Sciatic nerve (tissue), 2 donors: Measurements from ENCODE around the gene PYURF. TPM values are rescaled to one million over a fixed set of nuclear protein-coding genes. Genes with fewer than 3 reads are reported as not detected.
"Not testable (repeated sequence)": the region's sequence is repeated elsewhere in the genome, so short reads cannot be mapped to it uniquely, and the experiment has no call there.

Experiments
- ATAC-seq: fragments of 200-7000 bp; cut with Tn5 transposase; one replicate; pipeline ENCODE4 v1.9.1; 2020; ENCODE audit warnings: mild to moderate bottlenecking, moderate library complexity
- DNase-seq: peaks from one replicate; pipeline ENCODE4 v3.0.0-alpha.2; 2020; ENCODE audit warnings: low spot score
- intact Hi-C: fragments of 100-400 bp; cut with DNase I; formaldehyde crosslinking; loops from one replicate; pipeline ENCODE4 v1.14.2; 2022
- total RNA-seq: library from RNA; stranded (reverse); fragmentation: NEBNext Ultra II Directional; extraction: Animal tissue kit (Norgen Biotek cat#: 25700); gene quantifications from one replicate; pipeline ENCODE4 v1.2.1, GENCODE V29; 2021
- donor health status: DM: no; HTN: no; CAD: no.
- donor health status: DM: no; HTN: no; CAD: no.

PYURF gene
- total RNA-seq: 69.5 TPM

GRCh38 chr4:88523325-88524129 is at the start of gene PYURF:
PYURF (minus strand) TSS chr4:88523776; CDS start chr4:88523700, 76 bp downstream.
- intact Hi-C loops: no loop called here
- ATAC-seq: peak; percentile 98
- peak; percentile 97 for DNase-seq

DNA sequence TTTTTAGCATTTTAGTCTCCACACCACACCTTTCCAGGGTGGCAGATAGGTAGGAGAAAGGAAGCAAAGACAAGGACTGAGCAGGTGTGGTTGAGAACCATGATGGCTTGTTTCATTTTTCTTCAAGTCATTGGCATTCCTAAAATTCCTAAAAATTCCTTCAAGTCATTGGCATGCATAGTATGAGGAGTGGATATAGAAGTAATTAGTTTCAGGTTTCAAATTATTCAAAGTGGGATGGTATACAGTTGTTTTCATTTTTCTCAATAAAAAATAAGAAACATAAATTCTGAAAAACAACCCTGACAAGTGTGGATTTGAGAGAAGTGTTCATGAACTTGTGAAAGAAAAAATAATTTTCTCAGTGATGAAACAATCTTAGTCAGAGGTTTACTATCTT is 46.4 kb upstream of the PYURF start:
- no peak for ATAC-seq
- no peak for DNase-seq

GRCh38 chr4:88567591-88567990 is 44.0 kb upstream of the PYURF start:
- ATAC-seq (no peak), DNase-seq (no peak)
- intact Hi-C loops: no loop called here

More for the DNA sequence above, 46.4 kb upstream of the PYURF start:
- intact Hi-C loops: no loop called here

- no peak for ATAC-seq
- intact Hi-C loops: no loop called here
- DNase-seq: no peak
Observed at GRCh38 chr4:88549815-88550214, 26.2 kb upstream of the PYURF start.

- intact Hi-C loops: loop anchor here (10.0 kb wide), 2 partner anchors 115 to 475 kb away; no protein-coding TSS in a partner anchor
- ATAC-seq: not testable (repeated sequence)
- DNase-seq: peak; percentile 73
Observed at GRCh38 chr4:88539322-88540068, 15.9 kb upstream of the PYURF start.

GRCh38 chr4:88537709-88538108 is 14.1 kb upstream of the PYURF start:
- intact Hi-C loops: loop anchor here (10.0 kb wide), 2 partner anchors 117 to 477 kb away; no protein-coding TSS in a partner anchor
- ATAC-seq (no peak), DNase-seq (no peak)

DNA sequence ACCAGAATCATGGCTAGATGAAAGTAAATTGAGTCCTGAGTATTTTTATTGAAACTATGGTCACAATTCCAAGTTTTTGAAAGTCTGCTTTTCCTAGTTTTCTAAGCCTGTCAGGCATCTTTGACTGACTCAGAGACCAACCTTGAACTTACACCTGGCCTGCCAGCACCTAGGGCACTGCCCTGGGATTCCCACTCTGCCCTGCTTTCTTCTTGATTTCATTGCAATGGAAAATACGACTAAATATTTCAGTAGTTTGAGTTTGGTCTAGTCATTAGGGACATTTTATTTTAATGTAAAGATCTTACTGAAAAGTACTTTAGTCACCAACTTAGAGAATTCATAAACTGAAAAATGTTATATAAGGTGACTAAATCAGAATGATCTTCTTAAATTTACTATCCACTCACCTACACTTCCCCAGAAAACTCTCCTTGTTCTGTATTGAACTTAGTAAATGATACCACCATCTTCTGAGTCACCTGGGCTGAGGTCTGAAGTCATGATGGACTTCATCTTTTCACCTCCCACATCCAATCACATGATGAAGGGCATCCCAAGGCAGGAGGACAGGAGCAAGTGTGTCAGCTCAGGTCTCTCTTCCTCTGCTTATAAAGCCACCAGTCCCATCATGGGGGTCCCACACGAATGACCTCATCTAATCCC is 11.6 kb upstream of the PYURF start:
- intact Hi-C loops: loop anchor here (10.0 kb wide), 2 partner anchors 120 to 480 kb away; no protein-coding TSS in a partner anchor
- DNase-seq: no peak

GRCh38 chr4:88533937-88534750 is 10.6 kb upstream of the PYURF start:
- ATAC-seq: no peak
- no peak for DNase-seq
- intact Hi-C loops: loop anchor here (10.0 kb wide), 2 partner anchors 121 to 481 kb away; no protein-coding TSS in a partner anchor

More for the DNA sequence above, 11.6 kb upstream of the PYURF start:
- ATAC-seq: no peak

GRCh38 chr4:88533088-88533790 is 9.7 kb upstream of the PYURF start:
- ATAC-seq: no peak
- intact Hi-C loops: loop anchor here (10.0 kb wide), 2 partner anchors 122 to 482 kb away; no protein-coding TSS in a partner anchor

DNA sequence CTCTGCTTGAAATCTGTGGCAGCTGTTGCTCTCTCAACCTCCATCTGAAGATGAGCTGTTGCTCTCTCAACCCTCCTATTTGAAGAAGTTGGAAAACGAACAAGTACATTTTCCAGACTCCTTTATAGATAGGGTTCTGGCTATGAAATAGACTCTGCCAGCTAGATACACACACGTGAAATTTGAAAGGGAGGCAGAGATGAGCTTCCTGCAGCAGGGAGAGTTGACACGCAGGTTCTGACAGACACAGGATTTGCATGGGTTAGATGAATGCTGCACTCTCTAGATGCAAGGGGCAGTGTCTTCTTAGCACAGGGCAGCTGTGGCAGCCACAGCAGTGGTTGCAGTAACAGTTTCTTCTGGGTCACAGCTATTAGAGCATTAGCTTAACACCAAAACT is 8.0 kb upstream of the PYURF start:
- no peak for DNase-seq
- intact Hi-C loops: loop anchor here (10.0 kb wide), 2 partner anchors 123 to 483 kb away; no protein-coding TSS in a partner anchor
- ATAC-seq: no peak

More at GRCh38 chr4:88533088-88533790, 9.7 kb upstream of the PYURF start:
- DNase-seq: no peak

DNA sequence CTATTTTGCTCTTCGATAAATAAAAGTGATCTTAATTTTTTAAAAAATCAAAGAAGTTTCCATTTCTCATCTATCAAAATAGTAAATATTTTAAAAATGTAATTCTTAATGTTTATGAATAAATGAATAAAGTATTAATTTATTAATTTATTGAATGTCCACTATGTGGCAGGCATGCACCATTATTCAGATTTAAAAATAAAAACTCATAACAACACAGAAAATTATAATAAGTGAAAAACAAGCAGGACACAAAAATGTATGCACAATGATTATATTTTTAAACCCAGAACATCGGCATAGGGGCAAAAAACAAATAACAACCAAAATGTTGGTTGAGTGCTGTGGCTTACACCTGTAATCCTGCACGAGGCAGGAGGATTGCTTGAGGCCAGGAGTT is 5.3 kb upstream of the PYURF start:
- ATAC-seq: no peak
- intact Hi-C loops: no loop called here

DNA sequence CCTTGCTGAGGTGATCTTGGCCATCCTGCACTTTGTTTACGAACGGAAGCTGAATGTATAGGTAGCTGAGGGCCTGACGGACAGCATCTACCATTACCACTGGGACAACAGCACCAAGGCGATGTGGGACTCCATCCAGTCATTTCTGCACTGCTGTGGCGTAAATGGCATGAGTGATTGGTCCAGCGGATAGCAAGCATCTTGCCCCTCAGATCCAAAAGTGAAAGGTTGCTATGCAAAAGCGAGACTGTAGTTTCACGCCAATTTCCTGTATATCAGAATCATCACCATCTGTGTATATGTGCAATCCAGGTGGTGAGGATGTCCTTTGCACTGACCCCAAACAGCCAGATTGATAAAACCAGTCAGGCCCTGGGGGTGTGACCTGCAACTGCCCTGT is 4.2 kb upstream of the PYURF start:
- ATAC-seq (no peak), DNase-seq (no peak)
- intact Hi-C loops: no loop called here

More for the DNA sequence above, 5.3 kb upstream of the PYURF start:
- no peak for DNase-seq

GRCh38 chr4:88526221-88526815 is 2.7 kb upstream of the PYURF start:
- intact Hi-C loops: no loop called here
- ATAC-seq (no peak), DNase-seq (no peak)

DNA sequence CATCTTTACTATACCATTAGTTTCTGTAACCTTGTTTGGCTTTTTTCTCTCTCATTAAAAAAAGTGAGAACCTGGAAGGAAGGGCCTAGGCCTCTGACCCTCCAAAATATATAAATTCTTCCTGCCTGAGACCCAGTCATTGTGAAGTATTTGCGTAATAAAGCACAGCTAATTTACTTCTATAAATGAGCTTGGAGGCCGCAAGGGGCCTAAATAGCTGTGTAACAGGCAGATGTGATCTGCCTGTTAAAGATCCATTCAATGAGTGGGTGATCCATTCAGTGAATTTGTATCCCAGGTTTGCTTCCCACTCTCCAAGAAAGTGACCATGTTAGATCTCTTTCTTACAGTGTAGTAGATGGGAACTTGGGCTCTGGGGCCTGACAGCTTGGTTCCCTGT is 595 bp upstream of the PYURF start:
- ATAC-seq (no peak), DNase-seq (no peak)
- intact Hi-C loops: no loop called here

DNA sequence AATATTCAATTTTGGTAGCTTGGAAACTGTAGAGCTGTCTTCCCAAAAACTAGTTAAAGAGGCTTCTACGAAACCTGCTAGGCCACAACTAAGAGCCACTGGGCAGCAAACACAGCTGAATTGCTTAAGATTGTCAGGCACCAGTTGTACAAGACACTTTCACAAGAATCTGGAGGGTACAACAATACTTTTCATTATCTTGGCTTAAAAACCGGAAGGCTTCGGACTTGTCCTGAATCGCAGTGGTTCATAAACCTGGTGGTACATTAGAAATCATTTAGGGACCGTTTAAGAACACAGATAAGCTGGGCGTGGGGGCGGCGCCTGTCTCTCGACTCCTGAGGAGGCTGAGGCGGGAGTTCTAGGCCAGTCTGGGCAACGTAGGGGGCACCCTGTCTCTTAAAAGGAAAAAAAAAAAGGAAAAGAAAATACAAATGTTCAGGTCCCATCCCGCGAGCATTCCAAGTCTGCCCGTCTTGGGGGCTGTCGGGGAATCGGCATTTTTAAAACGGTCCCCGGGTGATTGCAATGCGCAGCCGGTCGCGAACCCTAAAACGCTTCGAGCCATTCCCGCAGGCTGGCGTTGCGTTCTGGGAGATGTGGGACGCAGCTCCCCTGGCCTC is 763 bp downstream of the PYURF start:
- ATAC-seq (peak; percentile 26), DNase-seq (peak; percentile 69)
- intact Hi-C loops: no loop called here

GRCh38 chr4:88518911-88519310 is 4.7 kb downstream of the PYURF start:
- no peak for DNase-seq
- no peak for ATAC-seq
- intact Hi-C loops: loop anchor here (5.0 kb wide), 1 partner anchor 302 kb away; no protein-coding TSS in a partner anchor

- DNase-seq (no peak), ATAC-seq (no peak)
- intact Hi-C loops: loop anchor here (5.0 kb wide), 1 partner anchor 301 kb away; no protein-coding TSS in a partner anchor
Observed at GRCh38 chr4:88517825-88518224, 5.8 kb downstream of the PYURF start.
